ENCODE data around the gene STOX2.

Gene STOX2, protein sequence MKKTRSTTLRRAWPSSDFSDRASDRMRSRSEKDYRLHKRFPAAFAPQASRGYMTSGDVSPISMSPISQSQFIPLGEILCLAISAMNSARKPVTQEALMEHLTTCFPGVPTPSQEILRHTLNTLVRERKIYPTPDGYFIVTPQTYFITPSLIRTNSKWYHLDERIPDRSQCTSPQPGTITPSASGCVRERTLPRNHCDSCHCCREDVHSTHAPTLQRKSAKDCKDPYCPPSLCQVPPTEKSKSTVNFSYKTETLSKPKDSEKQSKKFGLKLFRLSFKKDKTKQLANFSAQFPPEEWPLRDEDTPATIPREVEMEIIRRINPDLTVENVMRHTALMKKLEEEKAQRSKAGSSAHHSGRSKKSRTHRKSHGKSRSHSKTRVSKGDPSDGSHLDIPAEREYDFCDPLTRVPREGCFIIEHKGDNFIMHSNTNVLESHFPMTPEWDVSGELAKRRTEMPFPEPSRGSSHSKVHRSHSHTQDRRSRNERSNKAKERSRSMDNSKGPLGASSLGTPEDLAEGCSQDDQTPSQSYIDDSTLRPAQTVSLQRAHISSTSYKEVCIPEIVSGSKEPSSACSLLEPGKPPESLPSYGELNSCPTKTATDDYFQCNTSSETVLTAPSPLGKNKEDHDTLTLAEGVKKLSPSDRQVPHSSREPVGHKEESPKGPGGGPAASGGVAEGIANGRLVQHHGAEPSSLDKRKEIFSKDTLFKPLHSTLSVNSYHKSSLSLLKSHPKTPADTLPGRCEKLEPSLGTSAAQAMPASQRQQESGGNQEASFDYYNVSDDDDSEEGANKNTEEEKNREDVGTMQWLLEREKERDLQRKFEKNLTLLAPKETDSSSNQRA (N-terminal part only)
- total RNA-seq = 0.55 to 10.1 (median 2.5) reads per million in 17 experiments

DNA sequence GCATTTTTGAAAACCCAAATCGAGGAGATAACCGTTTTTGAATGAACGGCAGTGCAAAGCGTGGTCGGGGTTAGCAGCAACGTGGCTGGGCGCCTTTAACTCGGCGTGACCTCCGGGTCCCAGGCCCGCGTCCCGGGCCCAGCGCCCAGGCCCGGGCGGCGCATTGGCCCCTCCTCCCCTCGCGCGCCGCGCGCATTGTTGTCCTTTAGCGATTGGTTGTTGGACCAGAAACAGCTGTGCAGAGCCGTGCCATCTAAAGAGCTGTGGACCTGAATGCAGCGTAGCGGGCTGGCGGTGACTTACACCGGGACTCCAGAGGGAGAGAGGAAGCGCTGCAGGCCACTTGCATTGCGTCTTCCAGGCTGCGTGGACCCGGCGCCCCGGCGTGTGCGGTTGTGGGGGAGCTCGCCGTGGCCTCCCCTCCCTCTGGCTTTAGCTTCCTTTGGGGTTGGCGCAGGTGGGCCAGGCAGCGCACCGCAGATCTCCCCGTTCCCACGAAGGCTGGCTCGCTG, at the start of gene STOX2:
Gene STOX2, plus strand, starts transcription at position 227 of the 512 bp plus-strand sequence. CDS start 1,484 bp downstream, outside the sequence.
- DNase-seq = peak; percentile 28 to 50 (median 39)

DNA sequence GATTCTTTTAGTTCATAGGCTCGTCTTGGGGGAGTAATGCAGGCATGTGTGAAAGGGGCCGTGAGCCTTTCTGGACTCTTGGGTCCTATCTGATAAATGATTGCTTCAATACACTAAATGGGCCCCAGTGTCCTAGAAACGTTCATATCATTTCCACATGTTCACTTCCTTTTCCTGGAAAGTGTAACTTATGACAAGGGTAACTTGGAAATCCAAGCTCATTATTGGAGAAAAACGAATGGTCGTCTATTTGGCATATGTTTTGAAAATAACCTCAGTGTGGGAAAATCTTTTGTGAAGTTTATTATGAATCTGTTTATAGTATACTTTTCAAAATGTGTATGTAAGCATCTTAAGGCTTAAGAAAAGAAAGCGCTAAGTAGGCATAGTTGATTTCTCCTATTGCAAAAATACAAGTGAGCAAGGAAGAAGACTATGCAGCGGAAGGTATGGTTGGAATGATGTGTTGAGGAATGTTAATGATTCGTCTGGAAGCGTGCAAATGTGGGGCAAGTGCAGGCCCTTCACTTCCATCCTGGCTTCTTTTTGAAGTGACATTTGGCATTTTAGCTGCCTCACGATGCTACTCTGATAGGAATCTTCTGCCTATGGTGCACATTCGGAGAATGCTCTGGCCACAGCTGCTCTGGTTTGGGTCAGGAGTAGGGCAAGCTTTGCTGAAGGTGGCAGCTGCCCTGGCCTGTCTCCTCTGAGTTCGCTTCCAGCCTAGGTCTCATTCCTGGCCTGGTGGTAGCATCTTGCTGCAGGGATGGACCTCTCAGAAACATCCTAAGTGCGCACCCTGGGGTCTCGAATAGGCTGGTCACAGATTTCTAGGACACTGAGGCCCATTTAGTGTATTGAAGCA, 49.5 kb upstream of the STOX2 start:
- no peak for DNase-seq

DNA sequence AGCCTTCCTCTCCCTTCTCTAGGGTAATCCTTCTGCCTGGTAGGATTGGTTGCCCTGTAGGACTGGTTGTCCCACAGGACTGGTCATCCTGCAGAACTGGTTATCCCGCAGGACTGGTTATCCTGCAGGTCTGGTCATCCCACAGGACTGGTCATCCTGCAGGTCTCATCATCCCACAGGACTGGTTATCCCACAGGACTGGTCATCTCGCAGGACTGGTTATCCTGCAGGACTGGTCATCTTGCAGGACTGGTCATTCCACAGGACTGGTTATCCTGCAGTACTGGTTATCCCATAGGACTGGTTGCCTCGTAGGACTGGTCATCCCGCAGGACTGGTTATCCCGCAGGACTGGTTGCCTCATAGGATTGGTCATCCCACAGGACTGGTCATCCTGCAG, 48.1 kb upstream of the STOX2 start:
- no peak for DNase-seq

DNA sequence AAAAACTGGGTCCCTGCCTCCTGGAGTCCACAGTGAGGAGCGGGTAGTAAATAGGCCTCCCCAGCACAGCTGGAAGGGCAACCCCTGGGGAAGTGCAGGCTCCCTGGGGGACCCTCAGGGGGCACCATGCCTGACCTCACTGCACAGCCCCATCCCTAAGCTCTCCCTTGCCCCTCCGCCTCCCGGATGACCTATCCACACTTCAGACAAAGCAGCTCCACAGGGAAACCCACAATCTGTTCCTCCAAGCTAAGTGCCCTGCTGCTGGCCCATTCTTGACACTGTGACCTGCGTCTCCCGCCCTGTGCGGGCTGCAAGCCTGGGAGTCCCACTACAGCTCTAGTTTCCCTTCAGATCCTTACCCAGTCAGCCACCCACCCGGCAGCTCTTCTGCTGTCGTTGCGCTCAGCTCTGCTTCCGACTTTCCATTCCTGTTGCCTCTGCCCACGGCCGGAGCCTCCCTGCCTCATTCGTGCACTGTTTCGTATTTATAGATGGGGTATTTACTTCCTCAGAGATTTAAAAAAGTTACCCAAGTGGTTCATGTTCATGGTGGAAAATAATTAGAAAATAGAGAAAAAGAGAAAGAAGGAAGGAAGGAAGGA, 47.0 kb upstream of the STOX2 start:
- DNase-seq = peak in 1 of 4 experiments; percentile 7

DNA sequence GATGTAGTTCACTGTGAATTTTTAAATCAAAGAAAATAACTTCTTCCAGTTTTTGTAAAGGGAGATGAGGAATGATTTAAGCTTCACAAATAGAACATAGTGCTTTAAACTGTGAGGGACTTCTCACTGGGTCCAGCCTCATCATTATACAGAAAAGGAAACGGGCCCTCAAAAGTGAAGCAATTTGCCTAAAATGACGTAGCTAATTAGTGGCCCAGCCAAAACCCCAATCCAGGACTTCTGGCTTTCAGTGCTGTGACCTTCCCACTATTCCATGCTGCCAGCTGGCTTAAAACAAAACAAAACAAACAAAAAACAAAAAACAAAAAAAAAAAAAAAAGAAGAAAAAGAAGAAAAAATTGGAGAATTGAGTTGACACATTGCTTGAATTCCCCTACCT, 45.0 kb upstream of the STOX2 start:
- DNase-seq = no peak

DNA sequence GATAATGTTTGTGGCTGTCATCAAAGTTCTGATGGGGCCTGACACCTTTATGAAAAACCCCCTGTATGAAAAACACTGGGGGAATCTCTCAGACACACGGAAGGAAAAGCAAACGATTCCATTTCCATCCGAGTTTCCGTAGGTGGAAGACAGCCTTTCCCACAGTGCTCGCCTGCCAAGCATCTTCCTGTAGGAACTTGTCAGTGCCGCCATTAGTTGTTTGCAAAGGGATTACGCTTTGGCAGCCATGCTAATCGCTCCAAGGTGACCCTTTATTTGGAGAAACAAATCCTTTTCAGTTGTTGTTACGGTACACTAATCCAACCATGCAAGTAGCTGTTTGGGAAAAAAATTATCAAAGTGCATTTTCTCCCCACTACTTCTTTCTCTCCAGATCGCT, 44.4 kb upstream of the STOX2 start:
- no peak for DNase-seq

DNA sequence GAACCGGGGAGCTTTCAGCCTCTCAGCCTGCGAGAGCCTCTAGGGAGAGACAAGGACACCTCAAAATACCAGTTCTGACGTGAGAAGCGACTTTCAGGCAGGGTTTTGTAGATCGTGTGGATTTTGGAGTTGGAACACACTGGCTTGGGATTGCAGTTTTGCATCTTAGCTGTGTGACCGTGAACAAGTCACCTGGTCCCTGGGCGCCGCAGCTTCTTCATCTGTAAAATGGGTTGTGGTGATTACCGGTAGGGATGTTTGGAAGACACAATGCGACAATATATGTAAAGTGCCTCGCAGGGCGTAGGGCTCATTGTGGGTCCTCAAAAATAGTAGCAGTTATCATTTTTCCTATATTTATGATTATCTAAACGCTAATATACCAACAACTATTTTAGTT, 43.7 kb upstream of the STOX2 start:
- no peak for DNase-seq

DNA sequence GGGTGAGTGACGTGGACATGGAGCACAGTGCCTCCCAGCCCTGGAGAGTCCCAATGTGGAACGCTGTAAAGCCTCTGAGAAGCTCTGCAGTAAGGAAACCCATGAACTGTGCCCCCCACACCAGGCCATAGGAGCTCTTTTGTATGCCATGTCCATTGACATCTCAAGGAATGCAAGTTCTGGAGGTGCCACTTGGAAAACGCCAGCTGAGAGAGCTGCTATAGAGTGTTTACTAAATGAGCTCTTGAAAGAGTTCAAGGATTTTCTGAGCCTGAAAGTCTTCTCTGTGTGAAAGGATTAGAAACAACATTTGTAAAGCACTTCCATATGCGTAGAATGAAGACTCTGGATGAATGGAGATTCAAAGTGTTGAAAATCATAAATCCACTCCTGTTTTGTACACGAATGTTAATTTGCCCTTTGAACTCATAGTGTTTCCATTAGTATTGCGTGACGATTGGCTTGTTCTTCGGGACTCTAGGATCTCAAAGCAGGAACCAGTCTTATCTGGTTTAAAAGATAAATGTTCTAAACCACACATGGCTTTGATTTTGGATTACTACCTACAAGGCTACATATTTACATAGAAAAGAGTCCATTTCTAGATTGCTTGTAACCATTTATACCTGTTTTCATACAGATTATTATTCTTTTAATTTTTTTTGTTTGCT, 41.8 kb upstream of the STOX2 start:
- no peak for DNase-seq

DNA sequence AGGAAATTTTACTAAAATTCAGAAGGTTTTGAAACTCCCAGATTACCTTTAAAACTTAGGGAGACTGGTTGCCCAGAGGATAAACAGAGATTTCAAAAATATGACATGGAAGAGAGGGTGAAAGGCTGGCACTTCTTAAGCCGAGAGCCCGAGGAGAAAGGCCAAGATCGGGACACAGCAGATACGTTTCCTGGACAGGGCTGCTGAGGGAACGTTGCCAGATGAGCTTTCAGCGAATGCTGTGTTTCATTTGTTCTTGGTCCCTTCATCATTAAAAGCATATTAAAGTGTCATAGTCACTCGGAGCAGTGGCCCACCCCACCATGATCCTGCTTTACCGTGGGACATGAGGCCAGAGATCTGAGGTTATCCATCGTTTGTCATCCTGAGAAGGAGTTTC, 37.9 kb upstream of the STOX2 start:
- no peak for DNase-seq

DNA sequence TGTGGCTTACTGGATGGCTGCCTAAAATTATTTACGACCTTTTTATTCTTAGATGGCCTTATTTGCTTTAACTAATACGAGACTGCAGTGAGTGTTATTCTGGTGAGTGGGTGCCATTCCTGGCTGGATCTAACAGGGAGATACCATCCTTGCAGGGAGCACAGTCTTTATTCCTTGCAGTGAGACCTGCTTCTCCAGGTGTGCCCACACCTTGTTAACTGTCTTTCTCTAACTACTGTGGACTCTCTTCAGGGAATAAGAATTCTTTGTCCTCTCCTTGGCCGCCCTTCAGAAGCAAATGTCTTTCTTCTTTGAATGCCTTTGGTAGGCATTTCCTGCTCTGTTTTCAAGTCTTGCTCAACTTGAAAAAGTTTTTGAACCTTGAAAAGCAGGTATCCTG, 34.1 kb upstream of the STOX2 start:
- DNase-seq = no peak

DNA sequence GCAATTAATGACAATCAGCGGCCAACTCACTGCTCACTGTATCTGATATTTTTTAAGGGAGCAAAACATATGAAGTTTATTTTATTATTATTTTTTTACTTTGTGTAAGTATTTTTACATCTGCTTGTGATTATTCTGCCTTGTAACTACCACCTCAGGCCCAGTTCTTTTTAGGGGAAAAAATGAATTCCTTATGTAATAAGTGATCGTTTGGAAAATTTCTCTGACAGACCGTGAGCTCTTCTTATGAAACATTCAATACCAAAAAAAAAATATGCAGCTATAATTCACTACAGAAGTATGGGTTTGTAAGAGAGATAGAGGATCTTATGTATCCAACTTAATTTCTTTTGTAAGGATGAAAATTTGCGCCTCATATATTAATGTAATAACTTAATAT, 33.5 kb upstream of the STOX2 start:
- no peak for DNase-seq

DNA sequence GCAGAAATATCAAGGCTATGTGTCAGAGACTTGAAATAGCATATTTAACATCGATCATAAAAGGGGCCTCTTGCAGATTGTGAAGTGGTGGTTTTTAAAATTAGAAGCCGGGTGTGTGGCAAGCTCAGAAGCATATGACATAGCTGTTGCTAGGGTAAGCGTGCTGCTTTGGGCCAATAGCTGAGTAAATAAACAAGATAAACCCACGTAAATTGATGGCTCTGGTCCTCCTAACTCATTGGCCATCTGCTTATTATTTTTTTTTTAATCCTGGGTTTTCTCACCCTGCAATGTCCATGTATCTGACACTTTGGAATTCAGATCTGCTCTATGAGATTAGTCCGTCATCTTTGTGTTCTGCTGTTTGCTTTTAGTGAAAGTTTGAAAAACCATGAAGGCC, 32.6 kb upstream of the STOX2 start:
- DNase-seq = no peak

DNA sequence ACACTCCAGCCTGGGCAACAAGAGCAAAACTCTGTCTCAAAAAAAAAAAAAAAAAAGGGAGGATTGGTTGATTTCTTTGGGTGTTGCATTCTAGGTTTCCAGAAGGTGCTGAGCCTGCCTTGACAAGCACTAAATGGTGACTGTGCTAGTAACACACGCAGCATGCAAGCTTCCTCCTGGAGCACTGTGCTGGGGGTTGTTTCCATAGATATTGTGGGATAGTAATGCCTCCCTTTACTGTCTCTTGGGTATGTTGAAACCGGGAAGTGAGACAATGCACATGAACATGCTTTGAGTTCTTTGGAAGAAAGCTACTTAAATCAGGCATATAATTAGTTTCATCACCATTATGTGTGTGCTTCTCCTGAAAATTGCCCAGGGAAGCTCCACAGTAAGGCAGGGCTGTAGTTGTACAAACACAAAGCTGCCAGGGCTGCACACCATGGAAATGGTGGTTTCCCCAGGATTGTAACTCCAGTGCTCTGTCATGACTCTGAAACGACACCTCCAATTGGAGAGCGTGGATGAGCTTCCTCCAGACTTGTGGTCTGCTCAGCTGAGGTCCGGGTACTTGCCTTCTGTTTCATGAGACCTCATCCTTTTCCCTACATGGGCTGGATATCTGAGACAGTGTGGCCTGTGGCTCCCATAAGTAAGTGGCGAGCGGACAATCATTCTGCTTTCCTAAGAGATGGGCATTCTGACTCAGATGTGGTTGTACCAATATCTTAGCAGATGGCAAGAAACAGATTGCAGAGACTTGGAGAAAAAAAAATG, 31.5 kb upstream of the STOX2 start:
- peak in 2 of 4 experiments; percentile 3 to 5 for DNase-seq

DNA sequence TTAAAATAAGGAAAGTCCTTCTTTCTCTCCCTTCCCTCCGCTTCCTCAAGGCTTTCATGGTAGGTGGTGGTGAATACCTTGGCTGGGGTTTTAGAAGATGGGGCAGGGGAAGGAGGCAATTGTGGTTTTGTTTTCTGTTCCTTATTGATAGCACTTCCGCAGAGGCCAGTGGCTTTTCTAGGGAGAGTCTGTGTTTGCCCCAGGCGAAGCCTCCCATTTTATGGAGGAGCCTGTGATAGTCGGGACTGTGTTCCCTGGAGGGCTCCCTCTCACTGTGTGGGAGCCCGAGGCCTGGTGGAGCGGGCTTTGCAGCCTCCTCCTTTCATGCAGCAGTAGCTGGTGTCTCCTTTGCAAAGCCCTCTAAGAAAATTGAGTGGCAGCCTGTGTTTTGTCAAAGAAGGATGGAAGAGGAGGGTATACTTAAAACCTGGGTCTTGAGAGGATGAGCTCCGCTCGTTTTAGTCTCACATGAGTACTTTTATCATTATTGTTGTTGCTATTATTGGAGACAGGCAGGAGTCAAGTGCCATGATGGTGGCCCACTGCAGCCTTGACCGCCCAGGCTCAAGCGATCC, 29.8 kb upstream of the STOX2 start:
- peak in 1 of 4 experiments; percentile 3 for DNase-seq

DNA sequence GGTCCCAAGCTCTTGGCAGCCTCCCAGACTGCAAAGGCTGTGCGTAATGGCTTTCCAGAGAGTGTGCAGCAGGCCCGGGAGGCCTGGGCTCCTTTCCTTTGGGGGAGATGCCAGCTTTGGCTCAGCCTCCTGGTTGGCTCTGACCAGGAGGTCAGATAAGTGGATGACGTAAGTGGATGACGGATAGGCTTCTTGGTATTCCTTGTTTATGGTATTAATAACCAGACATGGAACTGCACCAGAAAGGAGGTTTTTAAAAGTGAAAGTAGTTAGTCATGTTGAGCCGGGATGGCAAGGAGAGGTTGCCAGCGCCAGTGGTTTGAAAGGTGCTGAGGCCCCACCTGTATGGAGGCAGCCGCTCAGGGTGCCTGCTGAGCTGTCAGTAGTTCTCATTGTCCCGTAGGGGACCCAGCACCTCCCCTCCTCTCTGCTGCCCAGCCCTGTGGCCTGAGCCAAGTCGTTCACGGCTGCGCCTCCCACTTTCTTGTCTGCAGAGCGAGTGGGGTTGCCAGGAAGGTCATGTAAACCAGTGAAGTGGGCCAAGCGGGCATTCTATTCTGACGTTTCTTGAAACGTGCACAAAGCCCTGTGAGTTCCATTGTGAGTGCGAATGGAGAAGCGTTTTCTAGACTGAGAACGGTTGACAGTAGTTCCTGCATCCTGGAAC, 28.7 kb upstream of the STOX2 start:
- DNase-seq = no peak

DNA sequence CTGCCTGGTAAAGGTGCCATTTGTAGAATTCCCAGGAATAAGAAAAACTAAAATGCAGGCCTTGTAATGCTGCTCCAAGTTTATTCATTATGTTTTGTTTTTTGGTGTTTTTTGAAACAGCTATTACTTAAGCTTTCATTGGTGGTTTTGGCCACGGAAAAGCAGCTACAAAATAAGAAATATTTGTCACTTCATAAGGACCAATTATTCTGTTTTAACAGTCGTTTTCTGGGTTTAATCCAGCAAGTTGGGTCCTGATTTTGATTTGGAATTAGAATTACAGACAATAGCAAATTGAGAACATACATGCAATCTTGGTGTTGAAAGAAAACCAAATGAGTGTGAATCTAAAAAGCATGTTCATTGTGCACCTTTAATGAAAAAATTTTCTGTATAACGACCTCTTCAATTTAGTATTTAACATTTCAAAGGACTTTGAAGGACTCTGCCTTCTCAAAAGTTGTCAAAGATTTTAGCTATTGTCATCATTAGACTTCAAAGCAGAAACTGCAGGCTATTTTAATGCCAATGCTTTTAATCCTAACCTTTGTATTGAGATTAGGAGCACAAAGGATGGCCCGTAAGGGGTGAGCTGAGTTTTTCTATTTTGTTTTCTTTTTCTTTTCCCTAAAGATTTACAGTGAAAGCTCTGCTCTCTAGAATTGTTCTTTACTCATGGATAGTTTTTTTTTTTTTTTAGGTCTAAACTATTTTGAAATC, 26.7 kb upstream of the STOX2 start:
- DNase-seq = no peak

DNA sequence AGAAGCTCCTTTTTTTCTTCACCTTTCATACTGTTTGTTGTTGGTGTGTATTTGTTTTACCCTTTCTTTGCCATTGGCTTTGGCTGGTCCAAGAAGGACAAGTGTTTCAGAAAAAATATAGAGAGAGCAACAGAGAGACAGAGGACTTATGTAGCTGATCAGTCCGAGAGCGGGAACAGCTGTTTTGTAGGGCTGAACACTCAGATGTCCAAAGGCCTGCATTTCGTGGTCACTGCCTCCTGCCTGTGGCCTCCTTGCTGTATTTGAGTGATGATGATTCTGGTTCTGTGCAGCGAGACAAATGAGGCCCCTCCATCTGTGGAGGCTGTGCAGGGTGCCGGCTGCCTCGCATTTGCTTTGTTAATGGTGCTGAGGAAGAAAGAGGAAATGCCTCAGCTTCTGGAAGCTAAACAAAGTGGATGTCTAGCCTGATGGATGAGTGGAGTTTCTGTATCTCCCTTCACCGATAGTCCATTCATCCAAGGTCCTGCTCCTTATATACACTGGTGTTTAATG, 19.8 kb upstream of the STOX2 start:
- no peak for DNase-seq

DNA sequence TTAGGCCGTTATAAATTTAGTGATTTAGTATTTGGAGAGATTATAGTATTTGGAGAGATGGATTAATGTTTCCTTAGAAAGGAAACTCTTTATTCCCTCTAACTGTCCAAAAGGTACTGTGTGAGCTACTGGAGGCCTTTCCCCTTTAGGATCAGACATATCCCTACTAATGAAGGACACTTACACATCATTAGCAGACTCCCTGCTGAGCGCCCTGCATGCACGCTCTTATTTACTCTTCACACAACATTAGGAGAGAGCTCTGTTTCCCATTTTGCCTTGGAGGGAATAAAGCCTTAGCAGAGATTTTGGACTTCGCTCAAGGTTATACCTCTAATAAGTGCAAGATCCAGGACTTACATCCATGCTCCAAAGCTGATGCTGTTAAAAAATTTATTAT, 17.8 kb upstream of the STOX2 start:
- no peak for DNase-seq

DNA sequence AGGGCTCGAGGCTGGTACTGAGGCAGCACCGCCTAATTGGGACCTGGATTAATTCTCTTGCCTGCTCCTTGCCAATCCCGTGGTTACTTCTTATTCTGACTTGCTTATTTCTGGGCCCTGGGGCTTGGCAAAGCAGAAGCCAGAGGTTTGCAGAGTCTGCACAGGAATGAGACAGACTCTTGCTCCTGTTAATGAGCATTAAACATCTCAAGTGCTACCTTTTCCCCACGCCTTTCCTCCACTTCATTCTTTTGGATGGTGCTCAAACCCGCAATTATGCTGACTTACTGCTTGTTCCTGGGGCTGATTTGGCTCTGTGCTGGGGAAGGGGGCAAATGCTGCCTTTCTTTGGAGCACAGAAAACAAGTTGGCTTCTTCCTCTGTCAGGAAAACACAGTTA, 16.5 kb upstream of the STOX2 start:
- no peak for DNase-seq

Data from suppressor macrophage (primary cell).